H1 (cell line): ENCODE measurements around the gene RCC2. TPM values are rescaled to one million over a fixed set of nuclear protein-coding genes. Genes with fewer than 3 reads are reported as not detected.

Source experiments
- CTCF ChIA-PET: fragments of 300-600 bp; sonication (Branson Sonifier 250); formaldehyde crosslinking; loops from one replicate; lab custom pipeline; 2021; ENCODE audit not compliant: partially characterized antibody; lab: Charles Lee
- POLR2A ChIA-PET: fragments of 300-600 bp; sonication (Branson Sonifier 250); formaldehyde crosslinking; loops from one replicate; lab custom pipeline; 2021; ENCODE audit warnings: inconsistent platforms; ENCODE audit not compliant: partially characterized antibody; lab: Charles Lee
- DNase-seq, 2 experiments: peaks; one replicate each; pipeline versions ENCODE4 v3.0.0 to v3.0.0-alpha.2; 2010 to 2022; ENCODE audit warnings: low spot score in 2 of 2, low read depth in 1 of 2, mixed read lengths in 1 of 2
- FAIRE-seq: peaks from 2 replicates; lab custom pipeline; 2011; peaks lifted over from hg19 to GRCh38; lab: Jason Lieb, UNC
- H2AFZ ChIP-seq: 2 replicates; pipeline ENCODE4 v1.8.1; 2012; ENCODE audit warnings: low read length, inconsistent platforms
- H2AK5ac ChIP-seq: 2 replicates; pipeline ENCODE4 v1.6.1; 2013; ENCODE audit warnings: low read depth, low read length
- H2BK120ac ChIP-seq: replicated peaks from 2 replicates; pipeline ENCODE3; 2013; ENCODE audit warnings: low read depth, low read length, inconsistent platforms
- H2BK12ac ChIP-seq: 2 replicates; pipeline ENCODE4 v1.6.1; 2013; ENCODE audit warnings: low read depth, low read length
- H2BK15ac ChIP-seq: 2 replicates; pipeline ENCODE4 v1.6.1; 2013; ENCODE audit warnings: low read length
- H2BK20ac ChIP-seq: 2 replicates; pipeline ENCODE4 v1.6.1; 2013; ENCODE audit warnings: low read length
- H2BK5ac ChIP-seq: 2 replicates; pipeline ENCODE4 v1.6.1; 2013; ENCODE audit warnings: low read depth, low read length
- H3K14ac ChIP-seq: 2 replicates; pipeline ENCODE4 v1.6.1; 2013; ENCODE audit warnings: inconsistent platforms; ENCODE audit not compliant: insufficient read length
- H3K18ac ChIP-seq: 2 replicates; pipeline ENCODE4 v1.6.1; 2013; ENCODE audit warnings: low read length; ENCODE audit errors: extremely low read depth
- H3K23ac ChIP-seq: 2 replicates; pipeline ENCODE4 v1.6.1; 2013; ENCODE audit warnings: inconsistent platforms; ENCODE audit not compliant: insufficient read length
- H3K23me2 ChIP-seq: 2 replicates; pipeline ENCODE4 v1.6.1; 2013; ENCODE audit warnings: low read depth, low read length
- H3K27ac ChIP-seq: 2 replicates; pipeline ENCODE4 v1.6.1; 2011; ENCODE audit warnings: low read depth, low read length, inconsistent platforms
- H3K27me3 ChIP-seq, 4 experiments: replicated peaks in 1 of 4; 1 replicate in 1 of 4; 2 replicates in 3 of 4; pipeline versions ENCODE4 v1.6.1 to v1.8.1; 2011 to 2013; ENCODE audit warnings: low read length in 3 of 4, mild to moderate bottlenecking in 3 of 4, inconsistent platforms in 2 of 4, mixed read lengths in 2 of 4, moderate library complexity in 1 of 4; ENCODE audit not compliant: control insufficient read depth in 3 of 4, insufficient read depth in 3 of 4; ENCODE audit errors: extremely low read depth in 1 of 4
- H3K36me3 ChIP-seq, 4 experiments: 2 replicates each; pipeline versions ENCODE4 v1.6.1 to v1.8.1; 2011 to 2013; ENCODE audit warnings: mild to moderate bottlenecking in 4 of 4, low read length in 3 of 4, moderate library complexity in 2 of 4, control low read depth in 1 of 4, inconsistent platforms in 1 of 4; ENCODE audit not compliant: insufficient read depth in 4 of 4, control insufficient read depth in 2 of 4
- H3K4ac ChIP-seq: replicated peaks from 2 replicates; pipeline ENCODE3; 2013; ENCODE audit warnings: low read length, low read depth, mixed read lengths, inconsistent platforms; ENCODE audit not compliant: insufficient read length
- H3K4me1 ChIP-seq, 4 experiments: replicated peaks in 1 of 4; 1 replicate in 1 of 4; 2 replicates in 3 of 4; pipeline versions ENCODE4 v1.6.1 to v1.8.1; 2011 to 2013; ENCODE audit warnings: low read length in 3 of 4, inconsistent platforms in 2 of 4, mixed read lengths in 1 of 4; ENCODE audit not compliant: insufficient read depth in 4 of 4, control insufficient read depth in 3 of 4
- H3K4me2 ChIP-seq, 2 experiments: 2 replicates each; pipeline versions ENCODE4 v1.6.1 to v1.8.1; 2011 to 2013; ENCODE audit warnings: low read depth in 2 of 2, low read length in 2 of 2, control low read depth in 1 of 2, inconsistent platforms in 1 of 2, mild to moderate bottlenecking in 1 of 2; ENCODE audit not compliant: insufficient read depth in 1 of 2
- H3K4me3 ChIP-seq, 4 experiments: fragments of 200-600, 300-600 bp in 1 of 4; sonication (generic), shearing (Covaris generic), sonication (Bioruptor Twin) in 1 of 4; 2 replicates each; pipeline versions ENCODE4 v1.5.1 to v1.8.1; 2011 to 2016; ENCODE audit warnings: low read length in 4 of 4, low read depth in 3 of 4, control low read depth in 2 of 4, inconsistent platforms in 2 of 4, mild to moderate bottlenecking in 2 of 4, mixed read lengths in 1 of 4, moderate library complexity in 1 of 4; ENCODE audit not compliant: insufficient read depth in 2 of 4; ENCODE audit errors: extremely low read depth in 1 of 4
- H3K56ac ChIP-seq: replicated peaks from 2 replicates; pipeline ENCODE3; 2013; ENCODE audit warnings: low read depth, mild to moderate bottlenecking, mixed read lengths, low read length, inconsistent platforms; ENCODE audit not compliant: insufficient read length
- H3K79me1 ChIP-seq: 2 replicates; pipeline ENCODE4 v1.6.1; 2013; ENCODE audit warnings: low read depth, low read length, control low read depth
- H3K79me2 ChIP-seq, 2 experiments: 2 replicates each; pipeline versions ENCODE4 v1.6.1 to v1.8.1; 2012 to 2013; ENCODE audit warnings: low read length in 2 of 2, mild to moderate bottlenecking in 2 of 2, inconsistent platforms in 1 of 2; ENCODE audit not compliant: insufficient read depth in 2 of 2, control insufficient read depth in 1 of 2
- H3K9ac ChIP-seq, 4 experiments: replicated peaks in 1 of 4; 1 replicate in 1 of 4; 2 replicates in 3 of 4; pipeline versions ENCODE4 v1.6.1 to v1.8.1; 2011 to 2013; ENCODE audit warnings: low read depth in 3 of 4, low read length in 3 of 4, control low read depth in 2 of 4, mild to moderate bottlenecking in 2 of 4, moderate library complexity in 2 of 4, inconsistent platforms in 1 of 4; ENCODE audit errors: extremely low read depth in 1 of 4
- H3K9me3 ChIP-seq, 2 experiments: 2 replicates each; pipeline versions ENCODE4 v1.6.1 to v1.8.1; 2012 to 2013; ENCODE audit warnings: mild to moderate bottlenecking in 2 of 2, moderate library complexity in 2 of 2, control low read depth in 1 of 2, inconsistent platforms in 1 of 2, low read depth in 1 of 2, low read length in 1 of 2, mixed read lengths in 1 of 2; ENCODE audit not compliant: insufficient read depth in 2 of 2
- H4K20me1 ChIP-seq, 2 experiments: replicated peaks in 1 of 2; 2 replicates each; pipeline versions ENCODE3 to v1.8.1; 2011 to 2013; ENCODE audit warnings: inconsistent platforms in 2 of 2, low read length in 2 of 2, mild to moderate bottlenecking in 1 of 2; ENCODE audit not compliant: insufficient read depth in 2 of 2, control insufficient read depth in 1 of 2
- H4K5ac ChIP-seq: 2 replicates; pipeline ENCODE4 v1.6.1; 2013; ENCODE audit warnings: low read length, low read depth, mixed read lengths, inconsistent platforms; ENCODE audit not compliant: insufficient read length
- H4K8ac ChIP-seq: 2 replicates; pipeline ENCODE4 v1.8.0; 2013; ENCODE audit warnings: mild to moderate bottlenecking, moderate library complexity, low read length, inconsistent platforms; ENCODE audit not compliant: insufficient read depth; ENCODE audit errors: extremely low read depth
- H4K91ac ChIP-seq: replicated peaks from 2 replicates; pipeline ENCODE3; 2013; ENCODE audit warnings: low read length, mixed read lengths, inconsistent platforms; ENCODE audit not compliant: insufficient read length
- CEBPB ChIP-seq: IDR thresholded peaks from 2 replicates; pipeline ENCODE4 v1.6.1; 2012; ENCODE audit warnings: low read depth, low read length
- CHD2 ChIP-seq: IDR thresholded peaks from 2 replicates; pipeline ENCODE4 v1.6.1; 2012; ENCODE audit warnings: low read length, improper control_type of control experiment
- CREB1 ChIP-seq: IDR thresholded peaks from 2 replicates; pipeline ENCODE4 v1.6.1; 2012; ENCODE audit warnings: inconsistent platforms
- CTCF ChIP-seq, 3 experiments: IDR thresholded peaks; 1 replicate in 2 of 3; 2 replicates in 1 of 3; pipeline versions ENCODE4 v1.5.1 to v1.6.1; 2011; ENCODE audit warnings: low read length in 3 of 3, mild to moderate bottlenecking in 3 of 3, inconsistent platforms in 2 of 3, low read depth in 1 of 3, moderate library complexity in 1 of 3; ENCODE audit not compliant: insufficient read depth in 1 of 3; ENCODE audit errors: control extremely low read depth in 1 of 3
- GABPA ChIP-seq: IDR thresholded peaks from 2 replicates; pipeline ENCODE4 v1.6.1; 2011; ENCODE audit warnings: mild to moderate bottlenecking, low read length, moderate library complexity, borderline replicate concordance; ENCODE audit not compliant: insufficient read depth
- JUND ChIP-seq: IDR thresholded peaks from 2 replicates; pipeline ENCODE4 v1.6.1; 2011; ENCODE audit warnings: mild to moderate bottlenecking, improper control_type of control experiment, low read length
- MAX ChIP-seq: IDR thresholded peaks from 2 replicates; pipeline ENCODE4 v1.6.1; 2012; ENCODE audit warnings: inconsistent platforms
- NANOG ChIP-seq: IDR thresholded peaks from 2 replicates; pipeline ENCODE4 v1.6.1; 2011; ENCODE audit warnings: low read length, low read depth, mild to moderate bottlenecking, inconsistent platforms; ENCODE audit not compliant: insufficient read depth, poor library complexity, severe bottlenecking
- POLR2AphosphoS5 ChIP-seq: IDR thresholded peaks from 2 replicates; pipeline ENCODE4 v1.6.1; 2011; ENCODE audit warnings: low read depth, low read length
- SRF ChIP-seq: IDR thresholded peaks from 2 replicates; pipeline ENCODE4 v1.6.1; 2011; ENCODE audit warnings: mild to moderate bottlenecking, low read depth, low read length, moderate library complexity
- TAF7 ChIP-seq: optimal IDR thresholded peaks from 2 replicates; pipeline ENCODE3; 2011; ENCODE audit warnings: low read depth, mild to moderate bottlenecking, inconsistent platforms, low read length, moderate library complexity, borderline replicate concordance
- WGBS, 2 experiments: shearing (Covaris generic) in 1 of 2; methylation state at CpG; one replicate each; pipeline versions ENCODE4 v1.1.6 to v1.1.7; 2013 to 2015; ENCODE audit warnings: low lambda C conversion rate in 2 of 2, mixed read lengths in 2 of 2, inconsistent platforms in 1 of 2, low coverage in 1 of 2, missing lambda C conversion rate in 1 of 2; ENCODE audit not compliant: insufficient replicate concordance in 2 of 2, insufficient coverage in 1 of 2, insufficient read length in 1 of 2; ENCODE audit errors: extremely low coverage in 1 of 2, missing lambda C conversion rate in 1 of 2; 5-methylcytosine and 5-hydroxymethylcytosine counted together
- polyA plus RNA-seq, 7 experiments: library from polyadenylated mRNA; depleted of rRNA in 3 of 7; stranded (reverse) in 5 of 7; unstranded in 2 of 7; fragments of >200 nt in 5 of 7; fragments of 200-250 nt in 2 of 7; gene quantifications; 1 replicate in 5 of 7; 2 replicates in 1 of 7; 4 replicates in 1 of 7; pipeline versions ENCODE4 v1.2.1 to v1.2.3, GENCODE V29; 2011 to 2013; ENCODE audit warnings: missing spikeins in 2 of 7, mixed read lengths in 2 of 7
- total RNA-seq: library from RNA; stranded (reverse); fragmentation: NEBNext Ultra II Directional; extraction: Animal tissue kit (Norgen Biotek cat#: 25700); gene quantifications from 2 replicates; pipeline ENCODE4 v1.2.1, GENCODE V29; 2021

The RCC2 gene
- total and polyA plus RNA-seq, 2 of the 8 experiments (the other 6 are each of a cell fraction or from before 2014, with no cell fraction given), result 229 to 455 TPM

GRCh38 chr1:17423781-17424245, 15.7 kb downstream of the RCC2 start:
- Histone ChIP-seq H3K18ac (no peak overlapping the region), H3K4ac (no peak overlapping the region), H2AFZ (no peak overlapping the region), H2BK5ac (no peak overlapping the region; the same call in 1 of the 2 replicates), H3K27ac (no peak overlapping the region), H4K20me1 (peaks cover 43 to 57% of the 10 kb centered on the region in 2 experiments), H3K9ac (no peak overlapping the region), H3K4me1 (peaks cover 0 to 9% (median 0%) of the 10 kb centered on the region in 4 experiments; a peak in 4 of 7 replicates), H3K27me3 (no peaks in the 10 kb centered on the region), H2BK20ac (no peak overlapping the region), H3K23me2 (no peaks in the 10 kb centered on the region), H3K14ac (no peak overlapping the region), H3K9me3 (no peaks in the 10 kb centered on the region), H3K79me1 (peaks cover 17% of the 10 kb centered on the region), H3K23ac (no peak overlapping the region), H2AK5ac (no peak overlapping the region), H2BK120ac (no peak overlapping the region), H3K56ac (no peak overlapping the region), H4K8ac (no peak overlapping the region), H4K5ac (no peak overlapping the region), H3K79me2 (peaks cover 4 to 66% of the 10 kb centered on the region in 2 experiments), H4K91ac (no peak overlapping the region), H3K4me3 (no peak overlapping the region), H2BK12ac (no peak overlapping the region), H3K4me2 (no peak overlapping the region), H2BK15ac (no peak overlapping the region), H3K36me3 (peaks cover 60 to 88% (median 82%) of the 10 kb centered on the region in 4 experiments)
- POLR2A ChIA-PET, result interaction anchor here (0.9 to 9.0 kb wide), 4 partner anchors 11 to 19 kb away, joined by 3 to 146 read pairs (median 4); partner anchors contain the start of gene RCC2
- DNase-seq (no peak), FAIRE-seq (no peak)
- CTCF ChIA-PET, result interaction anchor here (0.6 to 2.1 kb wide), 8 partner anchors 10 to 74 kb away, joined by 3 to 7 read pairs (median 4); no protein-coding TSS in a partner anchor
- WGBS, 2 experiments, result 84% methylated on average over 13 of the region's 13 CpGs; no CpG with 5 or more reads in 1 of the 2 experiments
- TF ChIP-seq CTCF (IDR thresholded peaks at IDR 0.05; ENCODE audit: control extremely low read depth in 1 of 3, insufficient read depth in 1 of 3, low read depth in 1 of 3, low read length in 3 of 3) (peak in 1 of 3 experiments; percentile 0; a peak in 1 of 4 replicates), TAF7 (no peak), CHD2 (no peak), NANOG (no peak), SRF (no peak), MAX (no peak), POLR2AphosphoS5 (peak; percentile 63), JUND (no peak), CREB1 (no peak), CEBPB (no peak), GABPA (no peak)
